Testis (tissue), 2 donors: ENCODE data around the gene EHBP1.

Experiments used
- CTCF ChIP-seq, 3 experiments: fragments of 450-650 bp in 2 of 3; fragments of 200-600 bp in 1 of 3; sonication (generic) in 1 of 3; IDR thresholded peaks; one replicate each; pipeline ENCODE4 v1.5.1; 2016 to 2019; ENCODE audit warnings: antibody characterized with exemption in 3 of 3, mild to moderate bottlenecking in 2 of 3, moderate library complexity in 1 of 3
- POLR2A ChIP-seq: fragments of 450-650 bp; IDR thresholded peaks from one replicate; pipeline ENCODE4 v1.6.1; 2017; ENCODE audit warnings: antibody characterized with exemption, mild to moderate bottlenecking, moderate library complexity

DNA sequence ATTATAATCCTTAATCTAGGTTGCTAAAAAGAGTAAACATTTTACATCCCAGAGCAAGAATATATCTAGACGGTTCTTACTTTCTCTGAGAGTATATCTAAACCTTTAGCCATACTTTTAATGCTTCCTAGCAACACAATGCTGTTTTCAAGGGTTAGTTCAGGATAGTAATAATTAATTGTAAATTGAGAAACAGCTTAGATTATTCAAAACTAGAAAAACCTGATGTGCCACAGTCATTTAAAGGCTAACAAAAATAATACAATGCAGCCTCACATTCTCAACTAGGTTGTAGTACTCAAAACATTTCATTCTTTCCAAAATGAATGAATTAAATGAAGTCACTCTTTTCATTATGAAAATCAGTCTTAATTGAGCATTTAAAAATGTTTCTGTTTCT lies 241.9 kb downstream of the EHBP1 start:
- TF ChIP-seq CTCF (IDR thresholded peaks at IDR 0.05) (no peak), POLR2A (no peak)
